Hepatocyte (in vitro differentiated cells): ENCODE results near the gene TUBA1C. TPM values are rescaled to one million over a fixed set of nuclear protein-coding genes. Genes with fewer than 3 reads are reported as not detected.

Experiments used
- DNase-seq: peaks from one replicate; pipeline ENCODE4 v3.0.0-alpha.2; 2016; ENCODE audit warnings: low spot score
- H2AFZ ChIP-seq: fragments of 200-600 bp; sonication (generic); 2 replicates; pipeline ENCODE4 v1.6.0; 2016; ENCODE audit warnings: antibody characterized with exemption, mild to moderate bottlenecking
- H3K27ac ChIP-seq: fragments of 200-600 bp; sonication (generic); 2 replicates; pipeline ENCODE4 v1.5.1; 2016; ENCODE audit warnings: mild to moderate bottlenecking
- H3K27me3 ChIP-seq: fragments of 200-600 bp; sonication (generic); 2 replicates; pipeline ENCODE4 v1.6.1; 2016
- H3K36me3 ChIP-seq: fragments of 200-600 bp; sonication (generic); replicated peaks from 2 replicates; pipeline ENCODE4 v1.5.1; 2016; ENCODE audit warnings: low read depth; ENCODE audit not compliant: insufficient read depth
- H3K4me1 ChIP-seq: fragments of 200-600 bp; sonication (generic); 2 replicates; pipeline ENCODE4 v1.5.1; 2016; ENCODE audit warnings: mild to moderate bottlenecking, moderate library complexity; ENCODE audit not compliant: insufficient read depth
- H3K4me2 ChIP-seq: fragments of 200-600 bp; sonication (generic); 2 replicates; pipeline ENCODE4 v1.6.0; 2016
- H3K4me3 ChIP-seq: fragments of 200-600 bp; sonication (generic); 2 replicates; pipeline ENCODE4 v1.5.1; 2016; ENCODE audit warnings: mild to moderate bottlenecking
- H3K79me2 ChIP-seq: fragments of 200-600 bp; sonication (generic); 2 replicates; pipeline ENCODE4 v1.6.0; 2017; ENCODE audit warnings: mild to moderate bottlenecking
- H3K9me2 ChIP-seq: fragments of 200-600 bp; sonication (generic); replicated peaks from 2 replicates; pipeline ENCODE4 v1.6.0; 2017; ENCODE audit warnings: mild to moderate bottlenecking; ENCODE audit not compliant: insufficient read depth
- H3K9me3 ChIP-seq: fragments of 200-600 bp; sonication (generic); 2 replicates; pipeline ENCODE4 v1.5.1; 2016; ENCODE audit warnings: low read depth, mild to moderate bottlenecking
- H4K20me1 ChIP-seq: fragments of 200-600 bp; sonication (generic); 2 replicates; pipeline ENCODE4 v1.6.0; 2016; ENCODE audit warnings: mild to moderate bottlenecking; ENCODE audit not compliant: insufficient read depth, poor library complexity, severe bottlenecking
- CTCF ChIP-seq: fragments of 200-600 bp; sonication (generic); IDR thresholded peaks from 2 replicates; pipeline ENCODE4 v1.5.1; 2016; ENCODE audit warnings: antibody characterized with exemption, mild to moderate bottlenecking; ENCODE audit not compliant: poor library complexity
- EZH2 ChIP-seq: fragments of 200-600 bp; sonication (generic); IDR thresholded peaks from 2 replicates; pipeline ENCODE4 v1.6.1; 2016; ENCODE audit warnings: antibody characterized with exemption, mild to moderate bottlenecking, borderline replicate concordance
- EZH2phosphoT487 ChIP-seq: fragments of 200-600 bp; sonication (generic); IDR thresholded peaks from one replicate; pipeline ENCODE4 v1.6.1; 2018; ENCODE audit warnings: antibody characterized with exemption, mild to moderate bottlenecking, low read depth, moderate library complexity; ENCODE audit not compliant: unreplicated experiment, severe bottlenecking
- WGBS: methylation state at CpG from one replicate; pipeline ENCODE4 v1.1.6; 2016; ENCODE audit warnings: low lambda C conversion rate; ENCODE audit errors: missing lambda C conversion rate; 5-methylcytosine and 5-hydroxymethylcytosine counted together
- polyA plus RNA-seq: library from polyadenylated mRNA; unstranded; fragments of >200 nt; fragmentation: Nextera tagmentation; extraction: Ambion mirVana; gene quantifications from 2 replicates; pipeline ENCODE4 v1.2.1, GENCODE V29; 2016
- total RNA-seq: library from RNA; depleted of rRNA; stranded (reverse); fragments of >200 nt; gene quantifications from 2 replicates; pipeline ENCODE4 v1.2.3, GENCODE V29; 2014

Gene TUBA1C
- total and polyA plus RNA-seq, 2 experiments from 2014 or later = 252 to 422 TPM

GRCh38 chr12:49223122-49223521 lies 41.8 kb upstream of the TUBA1C start:
- no peak for DNase-seq
- TF ChIP-seq EZH2phosphoT487 = no peak
- no peak for TF ChIP-seq CTCF
- no peak for TF ChIP-seq EZH2
- H3K4me3 ChIP-seq = no peak overlapping the region
- no peaks in the 10 kb centered on the region for H4K20me1 ChIP-seq
- H3K79me2 ChIP-seq = no peaks in the 10 kb centered on the region
- H3K9me2 ChIP-seq = no peaks in the 10 kb centered on the region
- no peaks in the 10 kb centered on the region for H3K9me3 ChIP-seq
- H3K36me3 ChIP-seq = no peaks in the 10 kb centered on the region
- no peak overlapping the region for H2AFZ ChIP-seq
- 92% methylated on average over 1 of the region's 1 CpG for WGBS
- peak overlapping the region; percentile 65 for H3K27ac ChIP-seq
- H3K4me1 ChIP-seq = no peaks in the 10 kb centered on the region
- H3K27me3 ChIP-seq = no peaks in the 10 kb centered on the region
- no peak overlapping the region for H3K4me2 ChIP-seq

- no peak overlapping the region for H3K27ac ChIP-seq
- no peak for DNase-seq
- H2AFZ ChIP-seq = no peak overlapping the region
- no peaks in the 10 kb centered on the region for H3K9me2 ChIP-seq
- no peaks in the 10 kb centered on the region for H3K36me3 ChIP-seq
- WGBS = 84% methylated on average over 3 of the region's 3 CpGs
- no peaks in the 10 kb centered on the region for H3K4me1 ChIP-seq
- no peak for TF ChIP-seq CTCF
- no peak for TF ChIP-seq EZH2
- TF ChIP-seq EZH2phosphoT487 = no peak
- H3K79me2 ChIP-seq = no peaks in the 10 kb centered on the region
- no peaks in the 10 kb centered on the region for H3K9me3 ChIP-seq
- H3K4me2 ChIP-seq = no peak overlapping the region
- H3K4me3 ChIP-seq = no peak overlapping the region
- H4K20me1 ChIP-seq = no peaks in the 10 kb centered on the region
- H3K27me3 ChIP-seq = no peaks in the 10 kb centered on the region
Measured at GRCh38 chr12:49223590-49224369, 41.1 kb upstream of the TUBA1C start.

- Histone ChIP-seq H3K4me3 (no peak overlapping the region), H3K27ac (no peak overlapping the region), H3K79me2 (no peaks in the 10 kb centered on the region), H3K4me2 (no peak overlapping the region), H3K4me1 (no peaks in the 10 kb centered on the region), H2AFZ (no peak overlapping the region), H3K9me2 (no peaks in the 10 kb centered on the region), H4K20me1 (no peaks in the 10 kb centered on the region), H3K36me3 (no peaks in the 10 kb centered on the region), H3K27me3 (no peaks in the 10 kb centered on the region), H3K9me3 (no peaks in the 10 kb centered on the region)
- TF ChIP-seq EZH2phosphoT487 (no peak), EZH2 (no peak), CTCF (no peak)
- WGBS = 80% methylated on average over 7 of the region's 7 CpGs
- DNase-seq = no peak
Measured at GRCh38 chr12:49225576-49226166, 39.2 kb upstream of the TUBA1C start.
